GOT3 (cell line): ENCODE measurements around the gene ZNF319.

Experiments used
- DNase-seq: peaks from one replicate; lab custom pipeline; 2025; ENCODE audit warnings: mixed read lengths; lab: John Stamatoyannopoulos, UW

The ZNF319 gene

DNA sequence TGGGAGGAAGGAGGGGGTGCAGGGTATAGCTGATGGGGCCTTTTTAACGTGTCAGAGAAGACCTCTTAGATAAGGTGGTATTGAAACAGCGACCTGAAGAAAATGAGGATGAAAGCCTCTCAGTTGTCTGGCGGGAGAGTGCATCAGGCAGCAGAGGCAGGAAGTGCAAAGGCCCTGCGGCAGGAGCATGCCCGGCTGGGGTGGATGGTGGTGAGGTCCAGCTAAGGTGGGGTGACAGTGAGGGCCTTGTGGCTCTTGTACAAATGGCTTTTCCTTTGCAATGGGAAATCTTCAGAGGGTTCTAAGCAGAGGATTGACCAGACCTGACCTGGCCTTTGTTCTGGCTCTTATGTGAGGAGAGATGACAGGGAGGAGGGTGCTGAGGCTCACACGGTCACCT lies 36.5 kb upstream of the ZNF319 start:
- DNase-seq, result no peak

DNA sequence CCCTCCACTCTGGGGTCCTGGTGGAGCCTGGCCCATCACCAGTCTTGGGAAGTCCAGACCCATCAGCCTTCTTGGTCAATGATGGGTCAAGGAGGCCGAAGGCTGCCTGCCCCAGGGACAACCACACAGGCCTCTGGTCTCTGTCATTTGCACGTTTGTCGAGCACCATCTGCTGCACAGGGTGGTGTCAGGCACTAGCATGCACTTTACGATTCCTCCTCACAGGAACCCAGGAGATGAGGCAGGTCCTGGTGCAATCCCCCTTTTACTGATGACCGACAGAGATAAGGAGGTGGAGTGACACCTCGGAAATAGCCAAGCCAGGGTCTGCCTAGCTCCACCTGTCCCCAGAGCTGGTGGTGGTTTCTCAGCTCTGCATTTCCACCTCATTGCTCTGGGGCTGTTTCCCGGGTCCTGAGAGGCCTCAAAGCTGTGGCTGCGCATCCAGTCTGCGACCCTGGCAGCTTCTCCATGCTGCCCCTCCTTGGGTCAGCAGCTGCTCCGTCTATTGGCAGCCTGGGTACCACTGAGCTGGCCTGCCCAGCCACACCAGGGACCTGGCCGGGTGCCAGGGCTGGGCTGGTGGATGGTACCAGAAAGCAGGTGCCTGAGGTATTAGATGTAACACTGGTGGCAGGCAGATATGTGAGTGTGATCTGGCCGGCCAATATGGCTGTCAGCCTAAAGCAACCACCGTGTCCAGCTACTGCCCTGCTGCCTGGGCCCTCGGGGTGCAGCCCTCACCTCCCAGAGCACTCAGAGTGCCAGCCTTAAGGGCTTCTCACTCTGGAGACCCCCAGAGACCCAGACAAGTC lies 35.1 kb upstream of the ZNF319 start:
- no peak for DNase-seq

DNA sequence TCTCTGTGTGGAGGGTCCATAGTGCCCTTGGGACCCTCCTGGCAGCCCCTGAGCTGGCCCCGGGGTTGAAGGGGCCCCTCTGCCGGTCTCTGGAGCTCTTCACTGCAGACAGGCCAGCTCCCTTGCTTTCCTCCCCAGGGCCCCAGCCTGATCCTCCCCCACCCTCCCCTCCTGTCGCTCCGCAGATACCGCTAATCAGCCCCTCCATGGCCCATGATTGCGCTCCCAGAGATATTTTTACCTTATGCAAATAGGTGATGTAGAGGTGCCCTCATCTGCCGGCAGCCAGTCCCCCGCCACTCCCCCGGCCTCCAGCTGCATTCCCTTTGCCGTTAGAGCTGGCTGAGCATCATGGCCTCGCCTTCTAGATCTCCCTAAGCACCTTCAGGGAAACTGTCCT lies 34.3 kb upstream of the ZNF319 start:
- DNase-seq, result no peak

GRCh38 chr16:58034128-58034685 lies 33.7 kb upstream of the ZNF319 start:
- DNase-seq, result no peak

DNA sequence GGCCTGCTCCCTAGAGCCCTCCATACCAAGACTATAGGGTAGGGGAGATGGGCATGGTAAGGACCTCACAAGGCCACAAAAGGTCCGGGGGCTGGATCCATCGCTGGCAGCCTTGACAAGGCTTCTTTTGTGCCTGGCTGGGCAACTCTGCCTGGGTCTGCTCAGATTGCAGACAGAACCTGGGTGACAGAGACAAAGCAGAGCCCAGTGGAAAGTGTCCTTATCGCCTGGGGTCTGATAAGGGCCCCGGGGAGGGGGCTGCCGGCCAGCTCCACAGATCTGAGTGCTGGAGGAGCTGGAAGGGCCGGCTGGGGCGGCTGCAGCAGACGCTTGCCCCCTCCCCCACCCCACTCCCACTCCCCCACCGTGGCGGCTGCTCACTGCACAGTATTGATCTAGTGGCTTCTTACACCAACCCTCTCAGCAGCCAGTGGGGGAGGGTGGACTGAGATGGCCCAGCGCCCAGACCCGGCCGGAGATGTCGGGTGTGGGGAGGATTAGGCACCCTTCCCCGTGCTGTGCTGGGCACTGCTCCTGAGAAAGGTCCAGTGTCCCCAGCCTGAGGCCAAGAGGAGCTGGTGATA lies 32.3 kb upstream of the ZNF319 start:
- no peak for DNase-seq

DNA sequence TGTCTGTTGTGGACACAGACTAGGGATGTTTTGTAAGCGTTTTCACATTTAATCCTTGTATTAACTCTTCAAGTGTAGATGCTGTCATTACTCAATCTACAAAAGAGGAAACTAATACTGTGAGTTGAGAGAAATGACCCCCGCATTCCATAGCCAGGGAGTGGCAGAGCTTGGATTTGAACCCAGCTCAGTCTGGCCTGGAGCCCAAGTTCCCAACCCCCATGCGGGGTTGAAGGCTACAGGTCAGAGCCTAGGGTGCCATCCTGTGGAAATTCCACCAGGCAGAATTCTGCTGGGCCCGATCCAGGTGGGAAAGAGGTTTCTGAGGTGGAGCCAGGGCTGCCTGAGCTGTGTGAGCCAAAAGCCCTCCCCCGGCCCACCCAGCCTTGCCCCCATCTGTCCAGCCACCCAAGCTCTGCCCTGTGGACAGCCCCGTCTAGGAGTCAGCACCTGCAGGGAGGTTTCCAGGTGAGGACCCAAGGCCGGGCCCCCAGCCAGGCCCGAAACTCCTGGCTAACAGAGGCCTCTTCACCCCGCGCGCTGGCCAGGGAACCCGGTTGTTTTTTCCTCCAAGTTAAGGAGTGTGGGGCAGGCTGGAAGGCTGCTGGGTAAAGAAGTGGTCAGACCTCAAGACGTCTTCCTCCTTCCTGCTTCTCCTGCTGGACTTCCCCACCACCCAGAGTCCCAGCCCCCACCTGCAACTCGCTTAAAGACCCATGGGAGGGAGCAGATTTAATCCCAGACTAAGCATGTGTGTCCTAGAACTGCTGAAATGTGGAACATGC lies 30.7 kb upstream of the ZNF319 start:
- no peak for DNase-seq

DNA sequence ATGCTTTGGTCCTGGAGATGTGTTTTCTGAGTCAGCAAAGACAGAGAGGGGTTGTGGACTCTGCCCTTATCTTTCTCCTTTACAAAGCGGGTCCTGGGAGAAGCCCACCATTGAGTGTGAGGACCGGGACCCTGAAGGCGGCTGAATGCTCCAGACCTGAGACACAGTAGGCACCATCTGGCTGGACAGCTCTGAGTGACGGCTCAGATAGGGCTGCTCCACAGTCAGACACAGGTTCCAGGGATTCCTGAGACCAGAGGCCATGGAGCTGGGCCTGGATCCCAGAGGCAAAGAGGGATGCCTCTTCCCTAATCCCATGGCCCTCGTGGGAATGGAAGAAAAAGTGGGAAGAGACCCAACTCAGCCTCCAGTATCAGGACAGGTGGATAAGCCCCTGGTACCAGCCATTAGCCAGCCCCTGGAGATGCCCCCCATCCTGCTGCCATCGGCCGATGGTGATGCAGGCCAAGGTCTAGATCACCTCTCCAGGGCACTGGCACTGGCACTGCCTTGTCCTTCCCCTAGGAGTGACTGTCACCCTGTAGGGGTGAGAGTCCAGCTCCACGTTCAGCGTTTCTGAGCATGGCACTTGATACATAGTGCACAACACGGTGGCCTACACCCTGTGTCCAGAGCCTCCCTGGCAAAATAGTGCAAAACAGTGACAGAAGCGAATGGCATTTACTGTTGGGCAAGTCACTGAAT lies 29.8 kb upstream of the ZNF319 start:
- no peak for DNase-seq

DNA sequence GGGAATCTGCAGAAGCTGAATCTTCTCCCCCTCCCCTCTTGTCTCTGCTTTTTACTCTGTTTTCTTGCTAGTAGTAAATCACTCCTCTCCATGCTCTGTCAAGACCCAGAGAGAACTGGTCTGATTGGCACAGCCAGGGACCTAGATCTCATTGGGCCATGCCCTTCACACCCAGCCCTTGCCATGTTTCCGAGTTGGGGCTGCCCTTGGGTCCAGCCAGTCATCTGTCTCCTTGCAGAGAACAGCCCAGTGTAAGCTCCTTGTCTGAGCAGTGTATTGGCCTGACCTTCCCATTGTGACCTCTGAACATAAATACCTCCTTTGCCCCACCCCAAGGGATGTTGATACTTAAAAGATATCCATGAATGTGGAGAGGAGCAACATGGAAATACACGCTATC lies 28.9 kb upstream of the ZNF319 start:
- no peak for DNase-seq

DNA sequence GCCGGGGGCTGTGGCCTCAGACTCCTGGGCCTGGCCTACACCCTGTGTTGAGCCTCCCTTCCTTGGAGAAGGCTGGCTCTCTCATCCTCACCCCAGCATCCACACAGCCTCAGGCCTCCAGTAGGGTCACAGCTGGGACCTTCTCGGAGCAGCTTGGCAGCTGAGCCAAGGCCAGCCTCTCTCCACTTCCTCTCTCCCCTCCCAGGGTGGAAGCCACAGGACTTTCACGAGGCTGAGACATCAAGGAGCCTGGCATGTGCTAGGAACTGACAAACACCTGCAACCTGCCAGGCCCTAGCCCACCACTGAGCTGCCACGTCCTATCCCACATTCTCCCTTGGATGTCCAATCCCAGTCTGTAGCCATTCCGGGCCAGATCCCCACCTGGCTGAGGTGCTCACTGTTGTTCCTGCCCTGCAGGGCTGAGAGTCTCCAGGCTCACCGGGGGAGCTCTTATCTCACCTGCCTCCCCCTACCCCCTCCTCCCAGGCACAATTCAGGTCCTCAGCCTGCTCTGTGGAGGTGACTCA lies 28.1 kb upstream of the ZNF319 start:
- no peak for DNase-seq

DNA sequence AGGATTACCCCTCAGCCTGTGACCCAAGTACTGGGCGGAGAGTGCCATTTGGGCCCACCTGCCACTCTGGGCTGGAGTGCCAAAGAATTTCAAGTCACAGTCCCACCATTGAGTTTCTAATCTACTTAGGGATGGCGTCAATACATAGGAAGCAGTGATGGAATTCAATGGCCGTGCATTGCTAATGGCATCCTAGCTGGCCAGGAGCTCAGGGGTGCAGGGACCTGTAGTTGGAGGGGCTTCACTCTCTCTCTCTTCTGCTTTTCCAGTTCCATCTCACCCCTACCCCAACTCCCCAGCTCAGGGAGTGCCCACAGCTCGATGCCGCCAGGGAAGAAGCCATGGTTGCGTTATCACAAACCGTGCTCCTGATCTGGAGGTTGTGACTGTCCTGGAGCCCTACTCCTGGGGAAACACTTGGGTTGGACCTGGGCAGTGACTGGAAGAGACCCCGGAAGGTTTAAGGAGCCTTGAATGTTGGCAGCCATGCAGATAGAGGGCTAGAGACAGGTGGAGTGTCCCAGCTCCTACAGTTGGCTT lies 27.5 kb upstream of the ZNF319 start:
- no peak for DNase-seq

DNA sequence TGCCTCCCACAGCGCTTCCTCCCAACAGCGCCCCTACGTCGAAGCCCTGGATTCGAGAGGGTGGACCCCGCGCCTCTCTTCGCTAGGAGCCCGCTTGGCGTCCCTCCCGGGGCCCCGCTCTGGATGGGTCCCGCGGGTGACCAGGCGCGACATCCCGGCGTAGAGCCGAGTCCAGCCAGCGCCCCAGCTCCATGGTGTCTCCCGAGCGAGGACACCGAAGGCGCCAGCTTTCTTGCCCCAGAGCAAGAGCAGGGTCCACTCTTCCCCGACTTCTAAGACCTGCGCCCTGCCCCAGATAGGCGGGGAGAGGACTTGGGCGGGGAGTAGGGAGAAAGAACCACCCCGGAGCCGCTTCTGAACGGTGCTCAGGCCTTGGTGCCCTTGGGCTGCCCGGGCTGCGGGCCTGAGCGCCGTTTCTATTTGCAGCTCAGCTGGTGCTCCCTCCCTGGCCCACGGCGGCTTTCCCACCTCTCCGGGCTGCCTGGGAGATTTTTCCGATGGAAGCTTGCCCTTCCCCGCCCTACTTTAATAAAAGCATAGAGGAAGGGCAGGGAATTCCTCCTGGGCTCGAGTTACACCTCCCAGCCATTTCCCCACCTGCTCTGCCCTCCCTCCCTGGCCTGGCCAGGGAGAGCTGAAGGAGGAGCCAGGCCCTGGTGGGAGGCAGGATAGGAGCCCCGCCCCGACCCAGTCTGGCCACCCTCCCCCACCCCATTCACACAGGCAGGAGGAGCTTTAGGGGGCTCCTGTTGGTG lies 26.9 kb upstream of the ZNF319 start:
- DNase-seq, result no peak

GRCh38 chr16:58026705-58027160 lies 26.3 kb upstream of the ZNF319 start:
- no peak for DNase-seq

DNA sequence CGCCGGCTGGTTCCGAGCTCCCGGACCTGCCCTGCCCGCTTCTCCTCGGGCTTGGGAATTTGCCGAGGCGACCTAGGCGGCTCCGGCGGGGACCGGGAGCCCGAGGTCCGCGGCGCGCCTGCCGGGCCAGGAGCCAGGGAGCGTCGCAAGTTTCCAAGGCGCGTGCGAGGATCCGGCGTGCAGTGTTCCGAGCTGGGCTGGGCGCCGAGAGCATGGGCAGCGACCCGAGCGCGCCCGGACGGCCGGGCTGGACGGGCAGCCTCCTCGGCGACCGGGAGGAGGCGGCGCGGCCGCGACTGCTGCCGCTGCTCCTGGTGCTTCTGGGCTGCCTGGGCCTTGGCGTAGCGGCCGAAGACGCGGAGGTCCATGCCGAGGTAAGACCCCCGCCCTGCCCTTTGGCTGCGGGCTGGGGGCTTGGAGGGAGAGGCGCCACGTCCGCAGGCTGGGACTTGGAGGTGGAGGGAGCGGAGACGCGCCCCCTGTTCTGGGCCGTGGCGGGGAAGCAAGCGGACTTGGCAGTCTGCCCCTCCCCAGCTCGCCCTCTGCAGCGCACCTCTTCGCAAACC lies 25.8 kb upstream of the ZNF319 start:
- DNase-seq, result no peak

GRCh38 chr16:58025351-58026138 lies 25.1 kb upstream of the ZNF319 start, which contains the start of gene MMP15:
Gene MMP15 (plus strand): TSS chr16:58025754. CDS start chr16:58026351, 597 bp downstream.
- DNase-seq, result no peak

DNA sequence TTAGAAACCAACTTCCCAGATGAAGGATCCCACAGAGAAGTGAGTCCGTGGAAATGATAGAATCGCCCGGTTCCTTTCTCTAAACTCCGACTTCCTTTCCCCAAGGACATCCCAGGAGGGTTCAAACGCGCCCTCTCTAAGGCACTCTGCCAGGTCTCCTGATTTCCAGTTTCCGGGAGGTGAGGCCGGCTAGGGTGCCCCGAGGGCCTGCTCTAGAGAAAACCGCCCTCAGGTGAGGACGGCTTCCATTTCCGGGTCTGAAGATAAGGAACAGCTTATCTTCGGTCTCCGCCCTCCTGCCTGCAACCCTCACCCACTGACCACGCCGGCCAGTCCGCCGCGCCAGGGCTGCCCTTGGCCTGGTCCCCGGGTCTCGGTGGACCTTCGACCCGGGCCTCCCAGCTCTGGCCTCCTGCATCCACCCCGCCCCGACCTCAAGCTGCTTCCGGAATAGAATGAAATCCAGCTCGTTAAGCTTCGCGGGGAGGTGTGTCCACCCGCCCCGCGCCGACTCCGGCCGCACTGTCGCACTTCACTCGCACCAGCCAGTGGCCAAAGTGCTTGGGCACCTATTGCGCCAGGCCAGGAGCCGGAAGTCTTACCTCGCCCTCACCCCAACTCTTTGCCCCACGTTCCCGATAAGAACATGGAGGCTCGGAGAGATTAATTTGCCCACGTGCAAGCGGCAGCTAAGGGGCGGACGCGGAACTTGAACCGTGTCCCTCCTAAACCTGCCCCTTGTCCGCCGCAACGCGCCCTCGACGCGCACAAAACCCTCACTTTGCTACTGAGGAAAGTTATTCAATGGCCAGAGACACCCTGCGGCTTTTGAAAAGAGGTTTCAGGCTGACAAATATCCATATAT lies 24.2 kb upstream of the ZNF319 start:
- no peak for DNase-seq

DNA sequence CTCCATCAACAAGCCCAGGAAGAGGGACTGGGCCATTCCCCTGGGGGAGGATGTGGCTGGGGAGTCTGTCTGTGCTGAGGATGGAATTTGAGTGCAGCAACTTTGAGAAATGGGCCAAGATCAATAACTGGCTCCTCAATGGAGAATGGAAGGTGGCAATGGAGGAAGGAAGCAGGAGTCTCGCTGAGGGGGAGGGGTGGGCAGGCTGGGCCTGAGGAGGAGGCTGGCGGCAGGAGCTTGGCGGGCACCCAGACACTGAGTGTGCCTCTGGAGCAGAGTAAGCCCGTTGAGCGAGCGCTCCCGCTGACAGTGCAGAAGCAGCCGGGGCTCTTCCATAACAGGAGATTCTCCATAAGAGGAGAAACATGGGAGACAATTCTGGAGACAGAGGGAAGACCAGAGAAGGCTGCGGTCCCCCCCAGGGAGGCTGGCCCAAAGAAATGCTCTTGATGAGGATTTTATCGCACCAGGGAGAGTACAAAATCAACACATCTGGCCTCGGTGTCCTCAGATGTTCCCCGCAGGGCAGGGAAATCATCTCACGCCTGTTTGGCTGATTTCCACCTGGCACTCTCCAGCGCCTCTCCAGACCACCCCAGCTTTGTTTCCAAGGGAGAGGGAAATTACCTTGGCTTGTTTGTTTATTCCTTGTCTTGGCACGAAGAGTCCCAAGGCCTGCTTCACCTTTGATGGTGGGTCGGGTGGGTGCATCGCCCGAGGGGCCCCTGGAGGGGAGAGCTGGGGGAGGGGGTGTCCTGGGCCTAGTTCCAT lies 22.3 kb upstream of the ZNF319 start:
- no peak for DNase-seq

- DNase-seq, result no peak
Observed at GRCh38 chr16:58021661-58022551, 21.4 kb upstream of the ZNF319 start.
